ENCODE results near the gene ATP1A1.

The ATP1A1 gene

DNA sequence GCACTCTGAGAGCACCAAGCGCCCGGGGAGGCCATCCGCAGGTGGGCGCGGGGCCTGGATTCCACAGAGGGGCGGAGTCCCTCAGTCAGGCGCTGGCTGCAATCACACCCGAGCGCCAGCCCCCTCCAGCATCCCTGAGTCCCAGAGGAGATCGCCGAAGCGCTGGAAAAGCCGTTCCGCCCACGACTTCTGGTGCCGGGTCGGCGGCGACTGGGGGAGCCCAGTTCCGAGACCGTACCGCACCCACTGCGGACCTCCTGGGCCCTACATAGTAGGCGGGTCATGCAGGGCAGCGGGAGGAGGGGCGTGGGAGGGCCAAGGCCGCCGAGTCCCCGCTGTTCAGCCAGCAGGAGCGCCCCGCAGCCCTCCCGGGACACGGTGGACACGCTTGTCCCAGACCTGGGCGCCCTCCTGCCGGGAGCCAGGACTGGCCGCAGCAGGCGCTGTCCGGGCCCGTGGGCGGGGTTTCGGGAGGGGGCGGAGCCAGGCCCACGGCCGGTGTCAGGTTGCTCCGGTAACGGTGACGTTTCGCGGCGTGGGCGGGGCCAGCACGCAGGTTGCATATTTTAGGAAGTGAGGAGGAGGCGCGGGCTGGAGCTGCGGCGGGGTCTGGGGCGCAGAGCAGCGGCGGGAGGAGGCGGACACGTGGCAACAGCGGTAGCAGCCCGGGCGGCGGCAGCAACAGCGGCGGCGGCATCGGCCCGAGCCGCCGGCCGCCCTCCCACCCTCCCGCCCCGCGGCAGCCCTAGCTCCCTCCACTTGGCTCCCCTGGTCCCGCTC is at the start of gene ATP1A1:
ATP1A1 (plus strand) TSS at position 594 of the 780 bp plus-strand sequence. CDS start 268 bp downstream, outside the sequence.
- DNase-seq = peak; percentile 91

DNA sequence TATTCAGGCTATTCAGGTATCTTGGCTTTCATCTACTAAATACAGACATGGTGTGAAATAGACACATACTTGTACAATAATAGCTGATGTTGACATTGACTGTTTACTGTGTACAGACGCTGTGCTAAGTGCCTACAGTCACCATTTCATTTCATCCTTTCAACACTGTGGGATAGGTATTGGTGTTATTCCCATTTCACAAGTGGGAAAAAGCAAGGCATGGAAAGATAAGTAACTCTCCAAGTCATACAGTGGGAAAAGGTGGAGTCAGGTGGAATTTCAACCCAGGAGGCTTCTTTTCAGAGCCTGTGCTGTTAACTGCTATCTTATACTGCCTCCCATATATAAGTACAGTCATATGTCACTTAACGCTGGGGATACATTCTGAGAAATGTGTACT is 49.6 kb upstream of the ATP1A1 start:
- DNase-seq = no peak

DNA sequence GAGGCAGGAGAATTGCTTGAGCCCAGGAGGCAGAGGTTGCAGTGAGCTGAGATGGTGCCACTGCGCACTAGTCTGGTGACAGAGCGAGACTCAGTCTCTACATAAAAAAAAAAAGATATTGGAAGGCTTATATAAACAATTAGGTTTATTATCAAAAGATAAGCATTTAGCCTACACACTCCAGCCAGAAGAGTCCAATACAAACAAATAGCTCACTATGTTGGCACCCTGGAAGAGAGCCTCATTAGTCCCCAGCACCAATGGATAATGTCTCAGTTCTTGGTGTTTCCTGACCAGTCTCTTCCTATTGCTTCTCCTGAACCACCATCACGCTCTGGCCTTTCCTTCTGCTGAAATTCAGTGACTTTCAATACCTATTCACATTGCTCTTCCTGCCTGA is 48.6 kb upstream of the ATP1A1 start:
- no peak for DNase-seq

DNA sequence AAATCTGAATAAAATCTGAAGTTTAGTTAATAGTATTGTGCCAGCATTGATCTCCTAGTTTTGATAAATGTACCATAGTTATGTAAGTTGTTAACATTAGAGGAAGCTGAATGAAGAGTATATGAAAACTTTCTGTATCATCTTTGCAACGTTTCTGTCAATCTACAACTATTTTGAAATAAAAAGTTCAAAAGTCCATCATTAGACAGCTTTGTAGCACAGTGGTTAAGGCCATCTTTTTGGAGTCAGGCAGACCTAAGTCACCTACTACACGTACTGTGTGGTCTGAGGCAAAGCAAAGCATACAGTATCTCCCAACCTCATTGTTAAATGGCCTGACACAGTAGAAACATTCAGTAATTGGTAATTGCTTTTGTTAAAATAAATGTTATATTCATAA is 47.9 kb upstream of the ATP1A1 start:
- no peak for DNase-seq

DNA sequence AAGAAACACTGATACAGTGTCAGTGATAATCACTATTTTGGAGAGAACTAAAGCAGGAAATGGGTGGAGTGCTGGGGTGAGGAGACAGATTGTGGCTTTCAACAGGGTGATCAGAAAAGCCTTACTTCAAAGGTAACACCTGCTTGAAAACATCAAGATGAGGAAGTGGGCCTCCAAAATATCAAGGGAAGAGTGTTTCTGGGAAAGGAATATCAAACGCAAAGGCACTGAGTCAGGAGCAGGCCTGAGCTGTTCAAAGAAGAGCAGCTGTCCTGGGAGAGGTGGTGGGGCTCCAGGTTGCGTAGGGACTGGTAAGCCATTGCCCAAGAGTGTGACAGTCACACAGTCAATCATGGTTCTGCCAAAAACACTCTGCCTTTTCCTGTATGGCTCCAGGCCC is 47.1 kb upstream of the ATP1A1 start:
- DNase-seq = no peak

DNA sequence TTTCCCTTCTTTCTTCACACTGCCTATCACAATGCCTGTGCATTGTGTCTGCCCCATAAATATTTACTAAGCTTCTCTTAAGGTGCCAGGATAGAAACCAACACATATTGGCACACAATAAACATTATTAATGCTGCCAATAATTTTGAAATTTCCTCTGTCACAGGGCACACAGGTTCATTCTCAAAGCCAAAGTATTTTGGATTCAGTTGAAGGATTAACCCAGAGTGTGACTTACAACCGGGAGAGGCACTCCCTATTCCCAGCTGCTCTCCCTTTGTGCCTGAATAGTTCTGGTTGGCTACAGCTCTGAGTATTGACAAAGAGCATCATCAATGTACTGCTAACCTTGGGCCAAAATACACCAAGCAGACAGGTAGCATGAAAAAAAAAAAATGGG is 46.6 kb upstream of the ATP1A1 start:
- DNase-seq = no peak

DNA sequence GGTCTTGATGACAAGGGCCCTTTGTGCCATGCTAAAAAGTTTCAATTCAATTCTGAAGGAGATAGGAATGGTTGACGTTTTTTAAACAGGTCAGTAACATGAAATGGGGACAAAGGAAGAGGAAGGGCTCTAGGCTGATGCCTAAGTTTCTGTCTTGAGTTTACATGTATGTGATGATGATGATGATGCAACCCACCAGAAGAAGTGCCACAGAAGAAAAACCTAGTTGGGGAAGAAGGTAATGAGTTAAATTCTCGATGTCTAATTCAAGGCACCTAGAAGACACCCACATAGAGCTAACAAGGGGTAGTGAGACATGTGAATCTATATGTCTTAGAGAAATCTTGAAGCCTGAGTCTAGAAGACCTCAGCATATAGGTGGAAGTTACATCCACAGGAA is 44.4 kb upstream of the ATP1A1 start:
- DNase-seq = no peak

DNA sequence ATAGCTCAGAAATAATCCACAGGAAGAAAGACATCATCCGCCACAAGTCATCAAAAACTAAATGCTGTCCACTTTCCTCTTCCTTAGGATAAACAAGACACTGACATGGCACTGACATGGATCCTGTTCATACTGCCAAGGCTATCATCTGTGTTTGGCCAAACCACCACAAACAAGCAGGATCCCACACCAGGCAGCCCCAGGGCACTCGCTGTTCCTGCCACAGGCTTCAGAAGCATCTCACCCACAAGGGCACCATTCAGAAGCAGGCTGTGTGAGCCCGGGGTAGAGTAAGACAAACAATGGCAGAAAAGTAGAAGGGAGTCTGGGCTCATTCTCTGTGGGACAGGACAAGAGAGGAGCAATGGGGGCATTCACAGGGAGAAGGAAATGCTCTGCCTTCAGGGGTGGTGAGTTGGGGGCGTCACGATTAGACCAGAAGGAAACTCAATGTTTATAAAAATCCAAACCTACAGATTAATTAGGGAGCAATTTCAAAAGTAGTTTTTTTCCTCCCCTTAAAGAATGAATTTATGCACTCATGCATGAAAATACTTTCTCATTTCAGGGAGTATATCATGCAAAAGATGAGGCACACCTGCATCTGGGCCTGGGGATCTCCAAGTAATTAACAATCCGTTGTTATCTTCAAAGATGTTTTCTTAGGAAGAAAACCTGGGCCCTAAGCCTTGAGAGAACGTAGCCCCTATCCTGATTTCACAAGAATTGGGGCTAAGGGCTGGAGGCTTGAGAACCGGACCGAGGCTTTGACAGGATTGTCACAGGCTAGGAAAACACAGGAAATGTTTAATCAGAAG is 43.3 kb upstream of the ATP1A1 start:
- no peak for DNase-seq

DNA sequence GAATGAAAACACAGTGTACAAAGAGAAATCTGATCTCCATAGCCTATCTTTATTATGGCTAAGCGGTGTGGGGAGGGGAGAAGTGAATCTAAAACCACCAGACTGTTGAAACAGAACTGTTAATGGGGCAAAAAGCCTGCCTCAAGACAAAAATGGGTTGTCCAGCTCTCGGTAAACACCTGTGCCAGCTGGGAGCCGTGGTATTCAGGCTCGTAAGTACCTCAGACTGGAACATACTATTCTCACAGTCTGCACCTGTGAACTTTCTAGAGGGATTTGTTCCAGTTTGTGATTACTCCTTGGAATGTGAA is 42.7 kb upstream of the ATP1A1 start:
- DNase-seq = no peak

DNA sequence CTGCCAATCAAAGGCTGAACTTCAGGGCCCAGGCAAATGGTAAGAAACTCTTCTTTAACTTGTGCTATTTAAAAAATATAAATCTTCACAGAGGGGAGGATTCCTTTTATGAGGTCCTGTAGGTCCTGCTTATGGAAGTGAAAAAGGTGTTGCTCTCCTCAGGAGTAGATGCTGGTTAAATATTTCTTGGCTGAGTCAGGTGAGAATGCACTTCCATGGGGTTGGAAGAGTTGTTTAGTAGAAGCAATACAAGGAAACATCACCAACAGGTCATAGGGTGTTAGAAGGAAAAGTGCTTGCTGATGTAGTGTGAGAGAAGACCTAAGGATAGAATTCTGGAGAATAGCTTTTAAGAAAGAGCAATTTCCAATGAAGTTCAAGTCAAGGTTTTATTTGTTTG is 42.2 kb upstream of the ATP1A1 start:
- DNase-seq = no peak

DNA sequence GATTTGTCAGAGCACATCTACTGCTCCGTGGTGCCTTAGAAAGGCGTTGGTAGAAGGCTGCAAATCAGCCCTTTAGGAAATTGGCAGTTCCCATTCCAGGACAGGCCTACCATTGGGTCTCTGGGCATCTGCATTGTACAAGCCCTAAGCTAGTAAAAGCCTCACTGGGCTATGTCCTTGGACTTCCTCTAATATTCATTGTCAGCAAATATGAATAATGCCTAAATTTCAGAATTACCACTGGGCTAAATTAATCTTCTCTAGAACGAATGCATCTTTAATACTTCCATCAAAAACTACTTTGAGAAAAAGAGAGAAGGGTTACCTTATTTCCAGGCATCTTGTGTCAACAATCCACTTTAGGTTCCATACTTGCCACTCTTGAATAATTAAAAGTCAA is 41.5 kb upstream of the ATP1A1 start:
- DNase-seq = no peak

DNA sequence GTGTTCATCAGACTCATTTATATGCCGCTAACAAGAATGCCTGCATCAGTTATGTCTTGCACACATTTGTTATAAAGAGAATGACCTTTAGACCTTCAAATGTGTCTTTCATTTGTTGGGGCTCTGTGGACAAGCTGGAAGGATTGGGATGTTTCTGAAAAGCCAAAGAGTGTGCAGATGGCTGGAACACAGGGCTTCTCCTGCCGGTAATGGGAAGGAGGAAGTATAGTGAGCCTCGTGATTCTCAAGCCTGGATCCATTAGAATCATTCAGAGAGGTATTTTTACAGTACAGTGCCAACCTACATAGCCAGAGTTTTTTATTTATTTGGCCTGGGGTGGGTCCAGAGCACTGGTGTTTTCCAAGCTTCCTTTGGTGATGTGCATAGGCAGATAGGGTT is 40.6 kb upstream of the ATP1A1 start:
- DNase-seq = no peak

DNA sequence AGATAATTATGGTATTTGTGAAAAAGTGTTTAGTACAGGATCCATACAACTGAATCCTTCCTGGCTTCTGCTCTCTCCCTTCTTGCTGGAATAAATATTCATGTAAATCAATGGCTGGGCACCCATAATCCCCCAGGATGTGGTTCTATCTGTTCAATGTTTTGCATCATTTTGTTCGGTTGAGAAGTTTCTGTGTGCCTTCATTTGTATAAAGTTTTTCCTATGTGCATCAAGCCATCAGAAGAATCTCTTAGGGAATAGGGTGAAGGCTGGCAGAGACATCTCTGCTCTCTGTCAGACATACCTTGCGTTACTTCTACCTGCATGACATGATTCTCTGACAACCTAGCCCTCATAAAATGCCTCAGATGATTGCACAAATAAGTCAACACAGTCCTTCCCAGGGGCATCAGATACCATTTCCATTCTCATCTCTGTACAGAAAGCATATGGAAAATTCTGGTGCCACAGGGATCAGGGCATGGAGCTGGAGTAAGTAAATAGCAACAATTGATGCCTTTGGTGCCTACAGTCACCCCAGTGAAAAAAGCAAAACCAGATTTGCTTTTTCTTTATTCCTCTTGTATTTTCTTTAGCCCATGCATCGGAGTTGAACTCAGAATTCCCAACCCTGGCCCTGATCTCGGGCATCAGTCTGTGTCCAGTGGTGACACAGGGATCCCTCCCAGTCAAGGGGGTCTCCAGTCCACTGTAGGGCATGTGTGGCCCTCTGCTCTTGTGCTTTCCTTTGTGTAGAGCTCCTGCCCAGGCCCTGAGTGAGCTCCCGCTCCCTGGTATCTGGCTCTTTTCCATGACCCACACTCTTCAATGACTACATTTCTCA is 39.7 kb upstream of the ATP1A1 start:
- DNase-seq = no peak

DNA sequence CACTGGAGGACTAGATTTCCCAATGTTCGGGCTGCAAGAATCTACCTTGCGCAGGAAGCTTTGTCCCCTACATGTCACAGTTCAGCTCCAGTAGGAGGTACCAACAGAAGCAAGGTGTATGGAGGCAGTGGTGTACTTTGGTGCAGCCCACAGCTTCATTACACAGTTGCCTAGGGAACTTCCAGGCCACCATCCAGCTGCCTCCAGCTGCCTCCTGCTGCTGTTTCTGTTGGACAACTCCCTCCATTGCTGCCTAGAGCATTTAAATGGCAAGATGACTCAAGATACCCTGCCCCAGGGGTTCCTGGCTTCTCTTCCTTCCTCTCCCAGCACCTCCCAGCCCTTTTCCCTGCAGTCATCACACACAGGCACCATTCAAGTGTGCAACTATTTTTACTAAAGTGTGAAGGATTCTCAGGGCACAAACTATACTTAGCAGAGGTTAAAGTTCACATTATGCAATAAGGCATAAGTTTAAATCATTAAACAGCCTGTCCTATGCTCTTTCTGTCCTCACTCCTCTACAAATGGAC is 39.0 kb upstream of the ATP1A1 start:
- DNase-seq = peak; percentile 15

DNA sequence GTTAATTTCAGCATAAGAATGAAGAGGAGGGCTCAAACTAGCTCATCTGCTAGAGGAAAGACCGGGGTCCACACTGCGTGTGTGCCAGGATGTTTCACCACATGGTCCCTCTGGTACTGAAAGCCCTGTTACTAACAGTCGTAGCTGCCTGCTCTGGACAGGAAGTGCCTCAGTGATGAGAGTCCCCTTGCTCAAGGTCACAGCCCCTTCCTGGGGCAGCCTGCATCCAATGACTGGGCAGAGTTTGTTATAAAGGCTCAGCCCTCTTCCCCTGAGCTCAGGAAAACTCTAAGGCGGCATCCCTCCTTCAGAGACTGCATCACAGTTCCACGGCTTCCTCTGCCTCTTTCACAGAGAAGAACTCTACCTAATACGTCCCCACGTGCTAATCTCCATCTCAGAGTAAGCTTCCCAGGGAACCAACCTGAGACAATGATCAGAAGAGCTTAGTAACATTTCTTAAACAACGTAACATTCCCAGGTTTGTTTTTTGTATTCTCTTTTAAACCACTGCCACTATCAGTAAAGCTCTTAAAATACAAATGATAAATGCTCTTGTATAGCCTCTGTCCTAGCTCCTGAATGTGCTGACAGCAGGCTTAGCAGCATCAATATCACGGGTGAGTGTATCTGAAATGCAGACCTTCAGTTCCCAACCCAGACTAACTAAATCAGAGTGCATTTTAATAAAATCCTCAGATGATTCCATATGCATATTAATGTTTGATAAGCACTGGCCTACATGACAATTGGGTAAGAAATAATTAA is 38.0 kb upstream of the ATP1A1 start:
- no peak for DNase-seq

DNA sequence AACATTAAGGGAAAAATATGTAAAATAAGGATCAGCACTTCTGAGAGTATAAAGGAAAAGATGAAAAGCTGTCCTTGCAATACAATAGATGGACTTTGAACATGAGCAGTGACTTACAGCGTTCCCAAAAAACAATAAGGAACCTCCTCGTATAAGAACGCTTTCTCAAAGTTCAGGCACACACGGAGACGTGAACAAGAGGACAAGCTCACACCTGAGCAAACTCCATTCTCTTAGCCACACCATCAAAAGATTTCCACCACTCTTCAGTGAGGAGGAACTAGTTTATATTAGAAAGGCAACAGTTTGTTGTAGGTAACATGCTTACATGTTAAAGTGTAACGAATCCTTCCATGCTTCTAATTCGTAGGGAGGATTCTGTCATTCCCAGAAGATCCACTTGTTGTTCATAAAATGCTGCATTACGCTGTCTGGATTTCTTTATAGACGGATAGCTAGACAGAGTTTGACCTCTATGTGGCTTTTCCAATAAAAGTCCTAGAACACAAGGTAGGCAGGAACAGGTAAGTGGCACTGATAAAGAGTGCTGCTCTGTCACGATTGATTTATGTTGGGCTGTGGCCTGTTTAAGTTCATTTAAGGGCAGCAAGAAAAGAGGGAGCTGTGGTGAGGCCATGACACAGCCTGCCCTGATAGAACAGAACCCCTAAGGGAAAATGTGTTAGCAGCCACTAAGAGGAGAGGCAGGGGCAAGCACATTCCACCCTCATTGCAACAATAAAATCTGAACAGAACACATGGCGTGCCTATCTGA is 37.0 kb upstream of the ATP1A1 start:
- no peak for DNase-seq

DNA sequence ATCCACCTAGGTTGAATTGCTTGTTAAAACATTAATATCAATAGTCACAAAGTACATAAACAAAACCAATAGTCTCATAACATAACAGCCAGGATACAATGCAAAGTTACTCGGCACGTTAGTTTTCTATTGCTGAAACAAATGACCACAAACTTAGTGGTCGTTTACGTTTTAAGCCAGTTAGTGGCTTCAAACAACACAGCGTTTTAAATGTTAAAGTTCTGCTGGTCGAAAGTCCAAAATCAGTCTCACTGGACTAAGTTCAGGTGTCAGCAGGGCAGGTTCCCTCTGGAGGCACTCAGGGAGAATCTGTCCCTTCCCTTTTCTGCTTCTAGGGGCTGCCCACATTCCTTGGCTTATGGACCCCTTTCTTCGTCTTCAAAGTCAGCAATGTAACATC is 35.6 kb upstream of the ATP1A1 start:
- no peak for DNase-seq

DNA sequence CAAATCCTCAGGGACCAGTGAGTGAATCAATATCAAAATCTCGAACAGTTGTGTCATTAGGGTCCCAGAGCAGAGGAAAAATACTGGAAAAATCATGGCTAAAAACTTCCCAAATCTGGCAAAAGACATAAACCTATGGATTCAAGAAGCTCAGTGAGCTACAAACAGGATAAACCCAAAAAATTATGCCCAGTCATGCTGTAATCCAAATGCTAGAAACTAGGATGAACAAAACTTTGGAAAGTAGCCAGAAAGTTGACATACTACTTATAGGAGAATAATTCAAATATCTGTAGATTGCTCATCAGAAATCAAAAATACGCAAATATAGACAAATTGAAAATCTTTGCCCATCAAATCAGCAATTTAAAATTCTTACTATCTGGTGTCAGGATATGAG is 34.6 kb upstream of the ATP1A1 start:
- DNase-seq = no peak

DNA sequence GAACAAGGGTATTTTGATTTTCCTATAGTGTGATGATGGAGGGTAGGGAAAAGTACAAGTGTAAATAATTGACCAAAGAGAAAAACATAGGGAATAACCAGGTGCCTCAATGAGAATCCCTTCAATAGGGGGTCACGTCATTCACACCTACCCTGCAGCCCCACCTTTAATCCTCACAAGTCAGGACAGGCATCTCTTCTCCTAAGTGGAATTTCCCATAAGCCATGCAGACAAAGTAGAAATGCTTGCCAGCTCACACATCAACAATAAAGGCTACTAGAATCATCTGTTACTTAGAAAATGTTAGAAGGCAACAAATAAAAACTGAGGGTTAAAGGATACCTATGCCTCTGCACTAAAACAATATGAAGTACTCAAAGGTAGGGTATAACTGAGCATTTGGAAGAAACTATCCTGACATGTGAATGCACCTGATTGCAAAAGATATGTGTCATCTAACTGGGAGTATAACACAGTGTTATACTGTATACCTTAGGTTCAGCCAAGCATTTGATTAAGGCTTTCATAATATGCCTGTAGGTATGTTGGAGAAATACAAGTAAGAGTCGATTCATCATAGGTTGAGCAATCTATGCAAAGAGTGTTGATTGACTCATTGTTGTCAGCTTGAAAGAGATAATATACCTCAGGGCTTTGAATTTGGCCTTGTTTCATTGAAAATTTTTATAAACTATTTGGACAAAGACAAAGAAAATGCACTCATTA is 32.4 kb upstream of the ATP1A1 start:
- DNase-seq = no peak

DNA sequence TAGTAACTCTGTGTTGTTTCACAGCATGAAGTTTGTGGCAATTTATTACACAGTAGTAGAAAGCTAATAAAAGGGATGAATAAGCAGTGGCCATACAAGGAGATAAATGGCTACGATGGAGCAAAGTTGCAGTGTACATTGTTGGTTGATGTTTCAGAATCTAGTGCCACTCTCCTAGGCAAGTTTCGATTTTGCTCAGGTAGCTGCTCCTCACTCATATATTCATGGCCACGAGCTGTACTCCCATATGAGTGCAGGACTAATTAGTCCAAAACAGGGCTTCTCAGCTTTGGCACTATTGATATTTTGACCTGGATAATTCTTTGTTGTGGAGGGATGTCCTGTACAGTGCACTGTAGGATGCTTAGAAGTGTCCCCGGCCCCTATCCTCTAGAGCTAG is 30.0 kb upstream of the ATP1A1 start:
- no peak for DNase-seq

DNA sequence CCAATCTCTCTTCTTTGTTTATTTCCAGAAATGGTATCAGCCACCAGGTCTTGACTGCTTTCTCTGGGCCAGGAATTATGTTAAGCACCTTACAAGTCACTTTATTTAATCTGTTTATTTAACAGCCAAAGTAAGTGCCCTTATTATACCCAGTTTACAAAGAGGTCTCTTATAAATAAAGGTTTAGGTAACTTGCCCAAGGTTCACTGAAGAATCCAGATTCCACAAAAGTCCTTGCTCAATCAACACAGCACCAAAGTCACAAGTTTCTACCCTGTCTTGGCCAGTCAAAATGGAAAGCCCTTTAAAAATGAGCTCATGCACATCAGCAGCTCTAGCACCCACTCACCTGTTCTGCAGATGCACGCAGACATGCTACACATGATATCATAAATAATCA is 28.0 kb upstream of the ATP1A1 start:
- no peak for DNase-seq
